Parathyroid adenoma (tissue), 2 donors: ENCODE results near the gene CHDH.

ENCODE experiments used
- H2AFZ ChIP-seq: fragments of 300-600 bp; sonication (generic); one replicate; pipeline ENCODE4 v1.7.0; 2017; ENCODE audit warnings: antibody characterized with exemption, mild to moderate bottlenecking
- H3K27ac ChIP-seq: fragments of 300-600 bp; sonication (generic); one replicate; pipeline ENCODE4 v1.7.0; 2017
- H3K27me3 ChIP-seq: fragments of 300-600 bp; sonication (generic); one replicate; pipeline ENCODE4 v1.7.0; 2017; ENCODE audit warnings: low read length; ENCODE audit not compliant: control insufficient read depth, insufficient read depth
- H3K36me3 ChIP-seq: fragments of 300-600 bp; sonication (generic); one replicate; pipeline ENCODE4 v1.7.0; 2017; ENCODE audit warnings: low read length; ENCODE audit not compliant: control insufficient read depth, insufficient read depth
- H3K4me1 ChIP-seq: fragments of 300-600 bp; sonication (generic); one replicate; pipeline ENCODE4 v1.7.0; 2017; ENCODE audit warnings: control low read depth
- H3K4me2 ChIP-seq: fragments of 300-600 bp; sonication (generic); one replicate; pipeline ENCODE4 v1.7.0; 2017; ENCODE audit warnings: low read length
- H3K4me3 ChIP-seq: fragments of 300-600 bp; sonication (generic); one replicate; pipeline ENCODE4 v1.7.0; 2017; ENCODE audit warnings: low read depth, low read length
- H3K79me2 ChIP-seq: fragments of 300-600 bp; sonication (generic); one replicate; pipeline ENCODE4 v1.7.0; 2017; ENCODE audit warnings: control low read depth
- H3K9ac ChIP-seq: fragments of 300-600 bp; sonication (generic); one replicate; pipeline ENCODE4 v1.7.0; 2017; ENCODE audit warnings: mild to moderate bottlenecking
- H3K9me3 ChIP-seq: fragments of 300-600 bp; sonication (generic); one replicate; pipeline ENCODE4 v1.7.0; 2017; ENCODE audit warnings: low read length; ENCODE audit not compliant: control insufficient read depth
- TF ChIP-seq, protein P1 (sequence below): fragments of 300-600 bp; sonication (generic); IDR thresholded peaks from one replicate; pipeline ENCODE4 v1.7.0; 2017; ENCODE audit warnings: antibody characterized with exemption, mild to moderate bottlenecking
- donor health status: primary hyperparathyroidism.

CHDH gene

DNA sequence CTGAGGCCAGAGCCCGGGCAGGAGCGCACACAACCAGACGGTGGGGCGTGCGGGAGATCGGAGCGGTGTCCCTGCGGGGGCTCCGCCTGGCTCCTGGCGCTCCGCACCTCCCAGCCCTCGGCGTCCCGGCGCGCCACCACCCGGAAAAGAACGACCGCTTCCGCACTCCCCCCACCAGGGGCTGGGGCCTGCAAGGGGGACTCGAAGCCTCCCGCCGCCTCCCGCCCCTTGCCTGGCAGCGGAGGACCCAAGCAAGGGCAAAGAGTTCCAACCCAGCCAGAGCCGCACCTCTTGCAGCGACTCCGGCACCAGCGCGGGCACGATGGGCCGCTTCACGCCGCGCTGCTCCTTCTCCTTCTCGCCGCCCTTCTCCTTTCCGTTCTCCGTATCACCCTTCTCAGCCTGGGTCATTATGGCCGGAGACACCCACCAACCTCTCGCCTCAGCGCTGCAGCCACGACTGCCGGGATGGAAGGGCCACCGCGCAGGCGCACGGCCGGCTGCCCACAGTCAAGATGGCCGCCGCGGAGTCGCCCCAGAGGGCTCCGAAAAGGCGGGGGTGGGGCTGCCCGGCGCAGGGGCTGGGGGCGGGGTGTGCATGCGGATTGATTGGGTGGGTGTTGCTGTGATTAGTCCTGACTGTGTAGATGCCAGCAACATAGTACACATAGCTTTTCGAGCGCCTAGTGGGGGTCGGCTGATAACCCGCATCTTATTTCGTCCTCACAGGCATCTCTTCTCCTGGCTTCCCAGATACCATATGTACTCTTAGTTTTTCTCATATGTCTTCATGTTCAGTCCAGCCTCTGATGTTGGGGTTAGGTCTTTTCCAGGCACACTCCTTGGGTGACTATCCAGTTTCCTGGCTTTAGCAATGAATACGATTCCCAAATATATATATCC, 35.7 kb upstream of the CHDH start, which contains the start of gene ACTR8:
Gene ACTR8, minus strand, starts transcription at position 462 of the 903 bp plus-strand sequence. Its CDS starts 51 bp downstream, at position 411.
- peak within 1 kb of the TSS; percentile 70 for H3K27ac ChIP-seq
- H3K9ac ChIP-seq: peak within 1 kb of the TSS; percentile 34
- H3K27me3 ChIP-seq: no peaks in the 10 kb centered on the region
- H3K4me3 ChIP-seq: peak within 1 kb of the TSS; percentile 86
- H2AFZ ChIP-seq: peak within 1 kb of the TSS; percentile 82
- no peaks in the 10 kb centered on the region for H3K79me2 ChIP-seq
- H3K36me3 ChIP-seq: no peaks in the 10 kb centered on the region
- H3K4me2 ChIP-seq: peak within 1 kb of the TSS; percentile 71
- H3K9me3 ChIP-seq: no peaks in the 10 kb centered on the region
- TF ChIP-seq, protein P1, sequence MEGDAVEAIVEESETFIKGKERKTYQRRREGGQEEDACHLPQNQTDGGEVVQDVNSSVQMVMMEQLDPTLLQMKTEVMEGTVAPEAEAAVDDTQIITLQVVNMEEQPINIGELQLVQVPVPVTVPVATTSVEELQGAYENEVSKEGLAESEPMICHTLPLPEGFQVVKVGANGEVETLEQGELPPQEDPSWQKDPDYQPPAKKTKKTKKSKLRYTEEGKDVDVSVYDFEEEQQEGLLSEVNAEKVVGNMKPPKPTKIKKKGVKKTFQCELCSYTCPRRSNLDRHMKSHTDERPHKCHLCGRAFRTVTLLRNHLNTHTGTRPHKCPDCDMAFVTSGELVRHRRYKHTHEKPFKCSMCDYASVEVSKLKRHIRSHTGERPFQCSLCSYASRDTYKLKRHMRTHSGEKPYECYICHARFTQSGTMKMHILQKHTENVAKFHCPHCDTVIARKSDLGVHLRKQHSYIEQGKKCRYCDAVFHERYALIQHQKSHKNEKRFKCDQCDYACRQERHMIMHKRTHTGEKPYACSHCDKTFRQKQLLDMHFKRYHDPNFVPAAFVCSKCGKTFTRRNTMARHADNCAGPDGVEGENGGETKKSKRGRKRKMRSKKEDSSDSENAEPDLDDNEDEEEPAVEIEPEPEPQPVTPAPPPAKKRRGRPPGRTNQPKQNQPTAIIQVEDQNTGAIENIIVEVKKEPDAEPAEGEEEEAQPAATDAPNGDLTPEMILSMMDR: peak; percentile 10
- H3K4me1 ChIP-seq: peaks cover 8% of the 10 kb centered on the region

DNA sequence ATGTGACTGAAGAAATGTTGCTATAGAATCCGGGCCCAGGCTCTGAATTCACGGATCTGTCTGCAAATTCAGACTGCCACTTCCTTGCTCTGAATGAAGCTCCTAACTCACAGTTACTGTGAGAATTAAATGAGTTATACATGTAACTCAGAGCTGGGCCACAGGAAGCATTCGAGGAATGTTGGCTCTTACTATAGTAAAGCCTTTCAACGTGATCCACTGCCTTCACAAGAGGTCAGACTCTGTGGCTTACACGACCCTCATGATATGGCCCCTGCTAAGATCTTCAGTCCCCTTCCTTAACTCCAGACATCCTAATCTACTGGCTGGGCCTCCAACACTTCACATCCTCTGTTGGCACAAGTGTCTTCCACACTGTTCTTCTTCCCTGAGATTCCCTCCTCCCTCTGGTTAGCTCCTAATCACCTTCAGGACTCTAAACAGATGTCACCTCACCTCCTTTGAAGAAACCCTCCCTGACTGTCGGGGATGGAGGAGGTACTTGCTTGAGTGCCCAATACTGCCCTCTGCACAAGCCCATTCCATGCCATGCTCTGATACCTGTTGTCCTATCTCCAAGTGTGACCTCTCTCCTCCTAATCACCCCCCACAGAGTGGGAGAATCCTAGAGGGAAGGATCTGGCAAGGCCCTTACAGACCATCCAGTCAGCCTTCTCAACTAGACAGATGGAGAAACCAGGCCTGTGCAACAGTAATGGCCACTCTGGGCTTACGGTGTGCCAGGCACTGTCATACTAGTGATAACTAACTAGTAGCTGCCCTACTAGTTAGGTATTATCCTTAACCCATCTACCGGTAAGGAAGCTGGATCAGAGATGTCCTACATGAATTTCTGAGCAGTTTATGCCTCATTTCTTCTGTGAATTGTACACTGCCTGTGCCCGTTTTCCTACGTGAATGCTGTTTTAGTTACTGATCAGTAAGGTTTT, 34.5 kb upstream of the CHDH start:
- Histone ChIP-seq H3K27ac (no peak overlapping the region), H3K9me3 (no peaks in the 10 kb centered on the region), H3K4me1 (peaks cover 8% of the 10 kb centered on the region)

DNA sequence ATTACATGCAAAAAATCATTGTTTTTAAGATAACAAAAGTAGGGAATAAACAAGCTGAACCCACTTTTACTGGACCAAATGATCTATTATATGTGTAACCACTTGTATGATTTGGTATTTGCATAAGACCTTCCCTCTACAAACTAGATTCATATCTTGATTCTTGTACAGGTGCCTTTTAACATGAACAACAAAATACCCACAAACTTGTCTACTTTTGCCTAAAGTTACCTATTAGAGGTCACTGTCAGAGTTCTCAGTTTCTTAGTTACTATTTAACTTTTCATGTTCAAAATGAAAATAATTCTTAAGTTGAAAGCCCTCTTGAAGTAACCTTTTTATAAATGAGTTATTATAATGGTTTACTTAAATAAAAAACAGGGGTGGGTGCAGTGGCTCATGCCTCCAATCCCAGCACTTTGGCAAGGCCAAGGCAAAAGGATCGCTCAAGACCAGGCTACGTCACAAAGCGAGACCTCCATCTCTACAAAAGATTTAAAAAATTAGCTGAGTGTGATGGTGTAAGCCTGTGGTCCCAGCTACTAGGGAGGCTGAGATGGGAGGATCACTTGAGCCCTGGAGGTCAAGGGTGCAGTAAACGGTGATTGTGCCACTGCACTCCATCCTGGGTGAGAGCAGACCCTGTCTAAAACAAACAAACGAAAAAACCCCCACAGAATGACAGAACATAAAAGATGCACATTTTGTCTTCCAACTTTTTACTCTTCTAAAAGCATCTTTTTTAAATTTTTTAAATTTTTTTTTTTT, 19.7 kb upstream of the CHDH start:
- H3K36me3 ChIP-seq: no peaks in the 10 kb centered on the region
- TF ChIP-seq, protein P1: no peak
- no peaks in the 10 kb centered on the region for H3K79me2 ChIP-seq
- no peaks in the 10 kb centered on the region for H3K4me1 ChIP-seq
- no peak overlapping the region for H3K9ac ChIP-seq
- no peak overlapping the region for H3K27ac ChIP-seq
- no peaks in the 10 kb centered on the region for H3K9me3 ChIP-seq
- H3K4me3 ChIP-seq: no peak overlapping the region
- H3K27me3 ChIP-seq: no peaks in the 10 kb centered on the region
- H2AFZ ChIP-seq: no peak overlapping the region
- H3K4me2 ChIP-seq: no peak overlapping the region

More for the DNA sequence above, 34.5 kb upstream of the CHDH start:
- TF ChIP-seq, protein P1: no peak
- H2AFZ ChIP-seq: peak overlapping the region; percentile 82
- no peaks in the 10 kb centered on the region for H3K79me2 ChIP-seq
- peak overlapping the region; percentile 71 for H3K4me2 ChIP-seq
- H3K36me3 ChIP-seq: no peaks in the 10 kb centered on the region
- H3K4me3 ChIP-seq: peak overlapping the region; percentile 86
- H3K9ac ChIP-seq: peak overlapping the region; percentile 34
- H3K27me3 ChIP-seq: no peaks in the 10 kb centered on the region

DNA sequence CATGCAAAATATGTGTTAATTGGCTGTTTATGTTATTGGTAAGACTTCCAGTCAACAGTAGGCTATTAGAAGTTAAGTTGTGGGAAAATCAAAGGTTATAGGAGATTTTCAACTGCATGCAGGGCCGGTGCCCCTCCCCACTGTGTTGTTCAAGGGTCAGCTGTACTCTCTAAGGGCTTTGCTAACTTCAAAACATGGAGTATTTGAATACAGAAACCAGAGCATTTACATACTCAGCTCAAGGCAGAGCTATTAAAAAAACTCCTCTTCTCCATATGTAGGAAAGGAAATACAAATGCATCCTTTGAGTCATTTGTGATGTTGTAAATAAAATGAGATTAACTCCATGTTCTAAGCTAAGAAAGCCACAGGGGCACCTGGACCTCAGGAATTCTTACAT, 16.9 kb upstream of the CHDH start:
- Histone ChIP-seq H3K4me2 (no peak overlapping the region), H3K4me1 (no peaks in the 10 kb centered on the region), H3K4me3 (no peak overlapping the region), H3K9me3 (no peaks in the 10 kb centered on the region), H2AFZ (no peak overlapping the region), H3K9ac (no peak overlapping the region), H3K27me3 (no peaks in the 10 kb centered on the region), H3K79me2 (no peaks in the 10 kb centered on the region), H3K27ac (no peak overlapping the region), H3K36me3 (no peaks in the 10 kb centered on the region)
- TF ChIP-seq, protein P1: no peak
